SU-DHL-6 (cell line): ENCODE data around the gene DENND6B.

Experiments used
- H2AFZ ChIP-seq: fragments of 200-600 bp; sonication (generic); 2 replicates; pipeline ENCODE4 v1.6.1; 2014; ENCODE audit warnings: low read depth, mild to moderate bottlenecking, moderate library complexity, mixed read lengths, antibody characterized with exemption, low read length; ENCODE audit not compliant: severe bottlenecking
- H3F3A ChIP-seq: fragments of 200-600 bp; shearing (Covaris generic); 2 replicates; pipeline ENCODE4 v1.6.0; 2016; ENCODE audit warnings: antibody characterized with exemption, mild to moderate bottlenecking; ENCODE audit not compliant: insufficient read depth
- H3K27ac ChIP-seq: fragments of 200-600 bp; sonication (generic); 2 replicates; pipeline ENCODE4 v1.5.1; 2016; ENCODE audit warnings: low read depth, mild to moderate bottlenecking, low read length, moderate library complexity, mixed read lengths
- H3K27me3 ChIP-seq: fragments of 200-600 bp; sonication (generic), shearing (Covaris generic); 2 replicates; pipeline ENCODE4 v1.6.0; 2014; ENCODE audit warnings: mild to moderate bottlenecking, low read length
- H3K36me3 ChIP-seq: fragments of 200-600 bp; sonication (generic); 2 replicates; pipeline ENCODE4 v1.6.1; 2014; ENCODE audit warnings: mild to moderate bottlenecking, low read length, mixed read lengths
- H3K4me2 ChIP-seq: fragments of 300-600, 200-600 bp; shearing (Covaris generic), sonication (generic); 2 replicates; pipeline ENCODE4 v1.6.0; 2014; ENCODE audit warnings: low read length, low read depth, mild to moderate bottlenecking; ENCODE audit not compliant: poor library complexity, severe bottlenecking
- H3K4me3 ChIP-seq: fragments of 200-600 bp; sonication (generic); 2 replicates; pipeline ENCODE4 v1.5.1; 2014; ENCODE audit warnings: antibody characterized with exemption, low read length, mild to moderate bottlenecking, mixed read lengths; ENCODE audit not compliant: insufficient read depth, poor library complexity, severe bottlenecking
- H3K79me2 ChIP-seq: fragments of 200-600 bp; sonication (generic); 2 replicates; pipeline ENCODE4 v1.6.1; 2014; ENCODE audit warnings: mild to moderate bottlenecking, low read length, moderate library complexity; ENCODE audit not compliant: insufficient read depth
- H3K9ac ChIP-seq: fragments of 200-600 bp; sonication (generic); 2 replicates; pipeline ENCODE4 v1.7.0; 2014; ENCODE audit warnings: mild to moderate bottlenecking, low read length
- H3K9me2 ChIP-seq: fragments of 200-600 bp; sonication (generic); replicated peaks from 2 replicates; pipeline ENCODE4 v1.6.1; 2014; ENCODE audit warnings: low read length; ENCODE audit not compliant: insufficient read depth
- H3K9me3 ChIP-seq: fragments of 200-600 bp; sonication (generic); 2 replicates; pipeline ENCODE4 v1.6.1; 2014; ENCODE audit warnings: low read length, mixed read lengths; ENCODE audit not compliant: insufficient read depth
- H4K20me1 ChIP-seq: fragments of 200-600 bp; sonication (generic); 2 replicates; pipeline ENCODE4 v1.6.1; 2014; ENCODE audit warnings: low read depth, mild to moderate bottlenecking, antibody characterized with exemption, low read length, moderate library complexity, mixed read lengths
- CTCF ChIP-seq: fragments of 200-600 bp; sonication (generic); IDR thresholded peaks from one replicate; pipeline ENCODE4 v1.5.1; 2017; ENCODE audit warnings: antibody characterized with exemption, mild to moderate bottlenecking, low read length, moderate library complexity; ENCODE audit not compliant: insufficient read depth, poor library complexity, severe bottlenecking
- EZH2phosphoT487 ChIP-seq: fragments of 200-600 bp; sonication (generic), shearing (Covaris generic); conservative IDR thresholded peaks from 2 replicates; pipeline ENCODE4 v1.6.1; 2018; ENCODE audit warnings: mild to moderate bottlenecking, antibody characterized with exemption, low read length, moderate library complexity, mixed read lengths

The DENND6B gene

DNA sequence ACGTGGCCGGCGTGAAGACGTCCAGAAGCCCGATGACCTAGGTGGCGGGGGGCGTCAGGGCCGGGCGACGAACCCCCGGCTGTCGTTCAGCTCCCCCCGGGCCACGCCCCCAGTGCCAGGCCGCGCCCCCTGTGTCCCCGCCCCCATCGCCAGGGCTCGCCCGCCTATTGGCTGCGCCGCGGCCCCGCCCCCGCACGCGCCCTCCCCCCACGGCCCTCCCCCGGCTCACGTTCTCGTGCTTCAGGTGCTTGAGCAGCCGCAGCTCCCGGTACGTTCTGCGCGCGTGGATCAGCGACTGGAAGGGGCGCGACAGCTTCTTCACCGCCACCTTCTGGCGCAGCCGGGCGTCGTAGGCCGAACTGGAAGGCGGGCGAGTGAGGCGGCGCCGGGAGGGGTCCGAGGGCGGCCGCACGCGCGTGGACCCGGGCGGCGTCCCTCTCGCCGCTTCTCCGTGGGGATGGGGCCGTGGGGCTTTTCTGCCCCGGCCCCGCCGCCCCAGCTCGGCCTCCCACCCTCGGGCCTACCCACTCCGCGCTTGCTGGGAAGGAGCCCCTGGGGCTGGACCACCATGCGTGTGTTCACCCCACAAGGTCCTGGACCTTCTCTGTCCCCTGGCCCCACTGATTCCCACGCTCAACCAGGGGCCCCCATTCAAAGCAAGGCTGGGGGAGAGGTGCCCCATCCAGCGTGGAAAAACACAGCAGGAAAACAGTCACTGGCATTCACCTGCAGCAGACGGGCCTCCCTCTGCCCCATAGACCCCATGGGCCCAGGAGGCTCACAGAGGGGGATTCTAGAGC, 59.0 kb downstream of the DENND6B start:
- no peaks in the 10 kb centered on the region for H3K27me3 ChIP-seq

DNA sequence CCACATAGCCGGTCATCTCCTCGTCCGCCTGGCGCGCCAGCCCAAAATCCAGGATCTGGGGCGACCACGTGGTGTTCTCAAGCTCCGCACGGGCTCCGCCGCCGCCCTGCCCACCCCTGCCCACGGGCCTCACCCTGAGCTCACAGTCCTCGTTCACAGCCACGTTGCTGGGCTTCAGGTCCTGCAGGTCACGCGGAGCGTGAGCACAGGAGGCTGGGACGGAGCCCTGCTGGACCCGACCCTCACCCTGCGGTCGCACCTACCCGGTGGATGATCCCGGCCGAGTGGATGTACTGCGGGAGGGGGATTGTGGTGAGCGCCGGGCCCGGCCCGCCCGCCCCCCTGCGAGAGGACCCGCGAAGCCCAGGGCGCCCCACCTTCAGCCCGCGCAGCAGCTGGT, 59.8 kb downstream of the DENND6B start:
- no peak overlapping the region for H3K4me3 ChIP-seq

More for the DNA sequence above, 59.0 kb downstream of the DENND6B start:
- H3K9me3 ChIP-seq: no peaks in the 10 kb centered on the region
- H3F3A ChIP-seq: no peaks in the 10 kb centered on the region
- H4K20me1 ChIP-seq: no peaks in the 10 kb centered on the region
- H3K36me3 ChIP-seq: no peaks in the 10 kb centered on the region
- no peak overlapping the region for H2AFZ ChIP-seq
- no peak overlapping the region for H3K4me3 ChIP-seq
- H3K9me2 ChIP-seq: no peaks in the 10 kb centered on the region
- H3K27ac ChIP-seq: no peak overlapping the region
- no peak overlapping the region for H3K9ac ChIP-seq
- no peak overlapping the region for H3K4me2 ChIP-seq
- no peaks in the 10 kb centered on the region for H3K79me2 ChIP-seq
- no peak for TF ChIP-seq EZH2phosphoT487

GRCh38 chr22:50264946-50265669, 61.7 kb downstream of the DENND6B start:
- H3K27me3 ChIP-seq: no peaks in the 10 kb centered on the region

More for the DNA sequence above, 59.8 kb downstream of the DENND6B start:
- H3F3A ChIP-seq: no peaks in the 10 kb centered on the region
- H3K9me3 ChIP-seq: no peaks in the 10 kb centered on the region
- H3K27ac ChIP-seq: no peak overlapping the region
- no peak overlapping the region for H2AFZ ChIP-seq
- H3K79me2 ChIP-seq: no peaks in the 10 kb centered on the region
- TF ChIP-seq EZH2phosphoT487 (no peak), CTCF (no peak)
- H3K9me2 ChIP-seq: no peaks in the 10 kb centered on the region
- H3K27me3 ChIP-seq: no peaks in the 10 kb centered on the region
- H3K4me2 ChIP-seq: no peak overlapping the region
- H4K20me1 ChIP-seq: no peaks in the 10 kb centered on the region
- H3K36me3 ChIP-seq: no peaks in the 10 kb centered on the region
- no peak overlapping the region for H3K9ac ChIP-seq

More at GRCh38 chr22:50264946-50265669, 61.7 kb downstream of the DENND6B start:
- H3K4me2 ChIP-seq: no peak overlapping the region
- no peaks in the 10 kb centered on the region for H4K20me1 ChIP-seq
- no peak overlapping the region for H3K27ac ChIP-seq
- no peaks in the 10 kb centered on the region for H3K9me2 ChIP-seq
- TF ChIP-seq CTCF: no peak
- TF ChIP-seq EZH2phosphoT487: no peak
- H3K9ac ChIP-seq: no peak overlapping the region
- H3K4me3 ChIP-seq: no peak overlapping the region
- H3K36me3 ChIP-seq: no peaks in the 10 kb centered on the region
- no peaks in the 10 kb centered on the region for H3K79me2 ChIP-seq
- H2AFZ ChIP-seq: no peak overlapping the region
- H3F3A ChIP-seq: no peaks in the 10 kb centered on the region
- no peaks in the 10 kb centered on the region for H3K9me3 ChIP-seq
